ENCODE data around the gene FBXW2.

GRCh38 chr9:120724757-120725400, 68.3 kb downstream of the FBXW2 start:
- TF ChIP-seq SP1 (IDR thresholded peaks at IDR 0.05) (no peak), TARDBP (IDR thresholded peaks at IDR 0.05) (no peak), ELF4 (IDR thresholded peaks at IDR 0.05) (no peak), FOXA1 (IDR thresholded peaks at IDR 0.05) (no peak)
